Fibroblast of mammary gland (primary cell): Measurements from ENCODE around the gene TMEM255B.

Experiments
- DNase-seq: peaks from one replicate; pipeline ENCODE4 v3.0.0-alpha.2; 2010; ENCODE audit warnings: low read depth
- H3K4me3 ChIP-seq: 2 replicates; pipeline ENCODE4 v1.5.1; 2011; ENCODE audit warnings: low read depth, mild to moderate bottlenecking, low read length, moderate library complexity; ENCODE audit not compliant: control insufficient read depth
- CTCF ChIP-seq: conservative IDR thresholded peaks from 2 replicates; pipeline ENCODE4 v1.5.1; 2011; ENCODE audit warnings: low read depth, low read length, inconsistent platforms; ENCODE audit not compliant: control insufficient read depth, insufficient read depth

The TMEM255B gene

GRCh38 chr13:113726961-113727411, 32.0 kb upstream of the TMEM255B start:
- no peak overlapping the region for H3K4me3 ChIP-seq
- DNase-seq = peak; percentile 70
- no peak for TF ChIP-seq CTCF

- TF ChIP-seq CTCF = no peak
Observed at GRCh38 chr13:113728571-113729054, 30.4 kb upstream of the TMEM255B start.

GRCh38 chr13:113729187-113730019, 29.6 kb upstream of the TMEM255B start:
- no peak for TF ChIP-seq CTCF
- no peak overlapping the region for H3K4me3 ChIP-seq
- peak; percentile 32 for DNase-seq

More at GRCh38 chr13:113728571-113729054, 30.4 kb upstream of the TMEM255B start:
- DNase-seq = no peak
- no peak overlapping the region for H3K4me3 ChIP-seq

- TF ChIP-seq CTCF = no peak
- no peak for DNase-seq
Observed at GRCh38 chr13:113730258-113730691, 28.8 kb upstream of the TMEM255B start.

GRCh38 chr13:113730831-113731191, 28.2 kb upstream of the TMEM255B start:
- no peak for DNase-seq
- no peak overlapping the region for H3K4me3 ChIP-seq
- no peak for TF ChIP-seq CTCF

More at GRCh38 chr13:113730258-113730691, 28.8 kb upstream of the TMEM255B start:
- no peak overlapping the region for H3K4me3 ChIP-seq

GRCh38 chr13:113731192-113732175, 27.5 kb upstream of the TMEM255B start:
- no peak overlapping the region for H3K4me3 ChIP-seq
- no peak for TF ChIP-seq CTCF
- DNase-seq = no peak
